Neural cell (in vitro differentiated cells): Measurements from ENCODE around the gene C2. TPM values are rescaled to one million over a fixed set of nuclear protein-coding genes. Genes with fewer than 3 reads are reported as not detected.

ENCODE experiments used
- H2AFZ ChIP-seq: fragments of 200-600, 300-800 bp; sonication (generic), shearing (Covaris generic); 2 replicates; pipeline ENCODE4 v1.6.0; 2014; ENCODE audit warnings: low read depth, mild to moderate bottlenecking, antibody characterized with exemption, low read length, moderate library complexity
- H3F3A ChIP-seq: fragments of 200-600 bp; shearing (Covaris generic); 2 replicates; pipeline ENCODE4 v1.6.1; 2016; ENCODE audit warnings: mild to moderate bottlenecking, moderate library complexity, mixed read lengths, antibody characterized with exemption, low read length; ENCODE audit not compliant: insufficient read depth, poor library complexity, severe bottlenecking
- H3K27ac ChIP-seq: fragments of 200-600, 300-800 bp; sonication (generic), shearing (Covaris generic); 2 replicates; pipeline ENCODE4 v1.5.1; 2014; ENCODE audit warnings: mild to moderate bottlenecking, low read length, moderate library complexity
- H3K27me3 ChIP-seq: fragments of 300-800, 200-600 bp; sonication (generic), shearing (Covaris generic); 2 replicates; pipeline ENCODE4 v1.6.0; 2014; ENCODE audit warnings: mild to moderate bottlenecking, low read depth, low read length, moderate library complexity; ENCODE audit not compliant: insufficient read depth
- H3K36me3 ChIP-seq: fragments of 300-800, 200-600 bp; sonication (generic), shearing (Covaris generic); 2 replicates; pipeline ENCODE4 v1.5.1; 2014; ENCODE audit warnings: mild to moderate bottlenecking, antibody characterized with exemption, low read length, moderate library complexity; ENCODE audit not compliant: insufficient read depth
- H3K4me2 ChIP-seq: fragments of 300-800, 200-600 bp; sonication (generic), shearing (Covaris generic); 2 replicates; pipeline ENCODE4 v1.6.0; 2014; ENCODE audit warnings: mild to moderate bottlenecking, low read length
- H3K4me3 ChIP-seq: fragments of 300-800, 200-600 bp; sonication (generic), shearing (Covaris generic); 2 replicates; pipeline ENCODE4 v1.5.1; 2014; ENCODE audit warnings: mild to moderate bottlenecking, low read length, moderate library complexity
- H3K79me2 ChIP-seq: fragments of 200-600 bp; shearing (Covaris generic); replicated peaks from 2 replicates; pipeline ENCODE4 v1.6.0; 2014; ENCODE audit warnings: mild to moderate bottlenecking, low read length, moderate library complexity; ENCODE audit not compliant: insufficient read depth
- H3K9ac ChIP-seq: fragments of 300-800, 200-600 bp; sonication (generic), shearing (Covaris generic); 2 replicates; pipeline ENCODE4 v1.6.1; 2016; ENCODE audit warnings: mild to moderate bottlenecking, low read length, mixed read lengths
- H3K9me2 ChIP-seq: fragments of 200-600 bp; shearing (Covaris generic); 2 replicates; pipeline ENCODE4 v1.6.1; 2016; ENCODE audit warnings: mild to moderate bottlenecking, low read length, mixed read lengths; ENCODE audit not compliant: insufficient read depth
- H3K9me3 ChIP-seq: fragments of 200-600, 300-800 bp; sonication (generic), shearing (Covaris generic); 2 replicates; pipeline ENCODE4 v1.6.1; 2016; ENCODE audit warnings: mild to moderate bottlenecking, mixed run types, low read length, moderate library complexity, mixed read lengths
- H4K20me1 ChIP-seq: fragments of 200-600 bp; shearing (Covaris generic); 2 replicates; pipeline ENCODE4 v1.6.1; 2016; ENCODE audit warnings: mild to moderate bottlenecking, mixed run types; ENCODE audit not compliant: insufficient read depth
- EP300 ChIP-seq: fragments of 450-650 bp; conservative IDR thresholded peaks from 2 replicates; pipeline ENCODE4 v1.6.1; 2014; ENCODE audit warnings: antibody characterized with exemption, mild to moderate bottlenecking, moderate library complexity; ENCODE audit not compliant: poor library complexity, severe bottlenecking
- EZH2 ChIP-seq: fragments of 200-600, 300-800 bp; shearing (Covaris generic), sonication (generic); IDR thresholded peaks from 2 replicates; pipeline ENCODE4 v1.6.1; 2014; ENCODE audit warnings: antibody characterized with exemption, low read length, borderline replicate concordance, mild to moderate bottlenecking; ENCODE audit not compliant: insufficient read depth, poor library complexity, severe bottlenecking
- MXI1 ChIP-seq: fragments of 450-650 bp; conservative IDR thresholded peaks from 2 replicates; pipeline ENCODE4 v1.6.1; 2014; ENCODE audit warnings: antibody characterized with exemption, mild to moderate bottlenecking; ENCODE audit not compliant: poor library complexity, severe bottlenecking
- POLR2AphosphoS5 ChIP-seq: IDR thresholded peaks from 2 replicates; pipeline ENCODE4 v1.6.1; 2012
- RAD21 ChIP-seq: fragments of 450-650 bp; conservative IDR thresholded peaks from 2 replicates; pipeline ENCODE4 v1.6.1; 2014; ENCODE audit warnings: antibody characterized with exemption, mild to moderate bottlenecking, moderate library complexity
- SMC3 ChIP-seq: fragments of 450-650 bp; conservative IDR thresholded peaks from 2 replicates; pipeline ENCODE4 v1.6.1; 2014; ENCODE audit warnings: antibody characterized with exemption, mild to moderate bottlenecking, moderate library complexity; ENCODE audit not compliant: poor library complexity
- TAF1 ChIP-seq: IDR thresholded peaks from 2 replicates; pipeline ENCODE4 v1.6.1; 2012; ENCODE audit warnings: low read depth
- polyA plus RNA-seq: library from polyadenylated mRNA; depleted of rRNA; stranded (reverse); fragments of >200 nt; gene quantifications from 2 replicates; pipeline ENCODE4 v1.2.3, GENCODE V29; 2014
- TF ChIP-seq, protein P1 (sequence below): IDR thresholded peaks from 2 replicates; pipeline ENCODE4 v1.6.1; 2012; ENCODE audit warnings: borderline replicate concordance
- TF ChIP-seq, protein P2 (sequence below): fragments of 450-650 bp; IDR thresholded peaks from 2 replicates; pipeline ENCODE4 v1.5.1; 2014; ENCODE audit warnings: antibody characterized with exemption, mild to moderate bottlenecking, moderate library complexity; ENCODE audit not compliant: poor library complexity, severe bottlenecking

C2 gene
- polyA plus RNA-seq, 1 donor from 2014 or later, result 1.2 TPM

- TF ChIP-seq, protein P1, sequence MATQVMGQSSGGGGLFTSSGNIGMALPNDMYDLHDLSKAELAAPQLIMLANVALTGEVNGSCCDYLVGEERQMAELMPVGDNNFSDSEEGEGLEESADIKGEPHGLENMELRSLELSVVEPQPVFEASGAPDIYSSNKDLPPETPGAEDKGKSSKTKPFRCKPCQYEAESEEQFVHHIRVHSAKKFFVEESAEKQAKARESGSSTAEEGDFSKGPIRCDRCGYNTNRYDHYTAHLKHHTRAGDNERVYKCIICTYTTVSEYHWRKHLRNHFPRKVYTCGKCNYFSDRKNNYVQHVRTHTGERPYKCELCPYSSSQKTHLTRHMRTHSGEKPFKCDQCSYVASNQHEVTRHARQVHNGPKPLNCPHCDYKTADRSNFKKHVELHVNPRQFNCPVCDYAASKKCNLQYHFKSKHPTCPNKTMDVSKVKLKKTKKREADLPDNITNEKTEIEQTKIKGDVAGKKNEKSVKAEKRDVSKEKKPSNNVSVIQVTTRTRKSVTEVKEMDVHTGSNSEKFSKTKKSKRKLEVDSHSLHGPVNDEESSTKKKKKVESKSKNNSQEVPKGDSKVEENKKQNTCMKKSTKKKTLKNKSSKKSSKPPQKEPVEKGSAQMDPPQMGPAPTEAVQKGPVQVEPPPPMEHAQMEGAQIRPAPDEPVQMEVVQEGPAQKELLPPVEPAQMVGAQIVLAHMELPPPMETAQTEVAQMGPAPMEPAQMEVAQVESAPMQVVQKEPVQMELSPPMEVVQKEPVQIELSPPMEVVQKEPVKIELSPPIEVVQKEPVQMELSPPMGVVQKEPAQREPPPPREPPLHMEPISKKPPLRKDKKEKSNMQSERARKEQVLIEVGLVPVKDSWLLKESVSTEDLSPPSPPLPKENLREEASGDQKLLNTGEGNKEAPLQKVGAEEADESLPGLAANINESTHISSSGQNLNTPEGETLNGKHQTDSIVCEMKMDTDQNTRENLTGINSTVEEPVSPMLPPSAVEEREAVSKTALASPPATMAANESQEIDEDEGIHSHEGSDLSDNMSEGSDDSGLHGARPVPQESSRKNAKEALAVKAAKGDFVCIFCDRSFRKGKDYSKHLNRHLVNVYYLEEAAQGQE, result no peak
- TF ChIP-seq TAF1, result no peak
- TF ChIP-seq SMC3, result no peak
- TF ChIP-seq EP300, result no peak
- no peak for TF ChIP-seq POLR2AphosphoS5
- no peak for TF ChIP-seq MXI1
- TF ChIP-seq, protein P2, sequence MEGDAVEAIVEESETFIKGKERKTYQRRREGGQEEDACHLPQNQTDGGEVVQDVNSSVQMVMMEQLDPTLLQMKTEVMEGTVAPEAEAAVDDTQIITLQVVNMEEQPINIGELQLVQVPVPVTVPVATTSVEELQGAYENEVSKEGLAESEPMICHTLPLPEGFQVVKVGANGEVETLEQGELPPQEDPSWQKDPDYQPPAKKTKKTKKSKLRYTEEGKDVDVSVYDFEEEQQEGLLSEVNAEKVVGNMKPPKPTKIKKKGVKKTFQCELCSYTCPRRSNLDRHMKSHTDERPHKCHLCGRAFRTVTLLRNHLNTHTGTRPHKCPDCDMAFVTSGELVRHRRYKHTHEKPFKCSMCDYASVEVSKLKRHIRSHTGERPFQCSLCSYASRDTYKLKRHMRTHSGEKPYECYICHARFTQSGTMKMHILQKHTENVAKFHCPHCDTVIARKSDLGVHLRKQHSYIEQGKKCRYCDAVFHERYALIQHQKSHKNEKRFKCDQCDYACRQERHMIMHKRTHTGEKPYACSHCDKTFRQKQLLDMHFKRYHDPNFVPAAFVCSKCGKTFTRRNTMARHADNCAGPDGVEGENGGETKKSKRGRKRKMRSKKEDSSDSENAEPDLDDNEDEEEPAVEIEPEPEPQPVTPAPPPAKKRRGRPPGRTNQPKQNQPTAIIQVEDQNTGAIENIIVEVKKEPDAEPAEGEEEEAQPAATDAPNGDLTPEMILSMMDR, result no peak
- no peak for TF ChIP-seq EZH2
- TF ChIP-seq RAD21, result no peak
- H3K36me3 ChIP-seq, result no peaks in the 10 kb centered on the region
- peaks cover 23% of the 10 kb centered on the region for H3K79me2 ChIP-seq
- H3K4me3 ChIP-seq, result peak overlapping the region; percentile 72
- peak overlapping the region; percentile 76 for H3K9ac ChIP-seq
- H3K27me3 ChIP-seq, result no peaks in the 10 kb centered on the region
- peak overlapping the region; percentile 73 for H3K4me2 ChIP-seq
- H2AFZ ChIP-seq, result peak overlapping the region; percentile 8
- peaks cover 4% of the 10 kb centered on the region for H3F3A ChIP-seq
- H4K20me1 ChIP-seq, result no peaks in the 10 kb centered on the region
- H3K27ac ChIP-seq, result peak overlapping the region; percentile 71
- no peaks in the 10 kb centered on the region for H3K9me2 ChIP-seq
- no peaks in the 10 kb centered on the region for H3K9me3 ChIP-seq
Measured at GRCh38 chr6:31901415-31901952, 26.0 kb upstream of the C2 start.

GRCh38 chr6:31901953-31902643 lies 25.4 kb upstream of the C2 start, which contains the start of gene ZBTB12:
Gene ZBTB12 (minus strand): TSS chr6:31902086. CDS start chr6:31901305, 781 bp downstream.
- Histone ChIP-seq H2AFZ (peak within 1 kb of the TSS; percentile 62), H3K36me3 (no peaks in the 10 kb centered on the region), H3F3A (peaks cover 4% of the 10 kb centered on the region), H3K4me2 (peak within 1 kb of the TSS; percentile 73), H4K20me1 (no peaks in the 10 kb centered on the region), H3K4me3 (peak within 1 kb of the TSS; percentile 72), H3K9ac (peak within 1 kb of the TSS; percentile 76), H3K9me3 (no peaks in the 10 kb centered on the region), H3K27me3 (no peaks in the 10 kb centered on the region), H3K9me2 (no peaks in the 10 kb centered on the region), H3K27ac (peak within 1 kb of the TSS; percentile 71), H3K79me2 (peaks cover 17% of the 10 kb centered on the region)
- no peak for TF ChIP-seq TAF1
- peak; percentile 56 for TF ChIP-seq POLR2AphosphoS5
- peak; percentile 54 for TF ChIP-seq EP300
- TF ChIP-seq, protein P2, result peak; percentile 47
- TF ChIP-seq SMC3, result peak; percentile 58
- no peak for TF ChIP-seq EZH2
- peak; percentile 80 for TF ChIP-seq MXI1
- TF ChIP-seq, protein P1, result no peak
- peak; percentile 68 for TF ChIP-seq RAD21
